Right renal cortex interstitium (tissue), 3 donors: Measurements from ENCODE around the gene RIN2. TPM values are rescaled to one million over a fixed set of nuclear protein-coding genes. Genes with fewer than 3 reads are reported as not detected.
"Not testable (repeated sequence)": the region's sequence is repeated elsewhere in the genome, so short reads cannot be mapped to it uniquely, and the experiment has no call there.

Source experiments
- DNase-seq, 3 donors: peaks; one replicate each; pipeline ENCODE4 v3.0.0-alpha.2; 2013; ENCODE audit warnings: low read depth in 3 of 3, low spot score in 2 of 3
- polyA plus RNA-seq, 3 donors: library from polyadenylated mRNA; unstranded; fragments of 120-200 nt; gene quantifications; one replicate each; pipeline ENCODE4 v1.2.1, GENCODE V29; 2013; ENCODE audit not compliant: insufficient read length in 3 of 3

The RIN2 gene
- polyA plus RNA-seq, 3 donors, result 38.2 to 41.0 (median 40.7) TPM

DNA sequence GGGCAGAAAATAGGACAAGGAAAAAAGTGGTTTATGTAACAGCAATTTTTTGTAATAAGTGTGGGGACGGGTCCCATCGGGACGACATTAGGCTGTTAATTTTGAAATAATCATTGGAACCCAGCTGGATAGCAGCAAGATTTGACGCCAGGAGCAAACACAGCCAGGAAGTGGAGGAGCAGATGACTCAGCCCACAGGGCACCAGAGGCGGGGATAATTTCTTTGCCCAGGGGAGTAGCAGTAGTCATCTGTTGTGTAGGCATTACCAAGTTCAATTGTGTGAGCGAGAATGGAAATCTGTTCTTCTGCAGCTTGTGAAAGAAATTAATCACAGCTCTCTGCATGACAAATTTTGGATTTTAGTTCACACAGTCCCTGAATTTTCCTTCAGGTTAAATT, 22.6 kb upstream of the RIN2 start:
- no peak for DNase-seq

DNA sequence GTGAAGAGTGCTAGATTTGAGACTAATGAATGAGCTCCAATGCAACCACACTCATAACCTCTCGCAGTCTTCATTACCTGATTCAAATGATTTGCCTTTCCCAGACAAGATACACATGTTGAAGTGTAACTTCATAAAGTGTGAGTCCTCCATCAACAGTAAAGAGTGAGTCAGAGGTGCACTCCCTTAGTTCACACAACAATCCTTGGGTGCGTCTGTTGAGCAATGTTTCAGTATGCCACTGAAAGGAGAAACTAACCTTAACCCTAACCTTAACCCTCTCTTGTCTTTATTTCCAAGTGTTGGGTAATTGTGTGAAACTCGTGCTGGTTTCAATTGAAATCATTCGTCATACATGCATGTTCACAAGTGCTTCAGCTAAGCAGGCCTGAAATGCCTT, 21.0 kb upstream of the RIN2 start:
- no peak for DNase-seq

DNA sequence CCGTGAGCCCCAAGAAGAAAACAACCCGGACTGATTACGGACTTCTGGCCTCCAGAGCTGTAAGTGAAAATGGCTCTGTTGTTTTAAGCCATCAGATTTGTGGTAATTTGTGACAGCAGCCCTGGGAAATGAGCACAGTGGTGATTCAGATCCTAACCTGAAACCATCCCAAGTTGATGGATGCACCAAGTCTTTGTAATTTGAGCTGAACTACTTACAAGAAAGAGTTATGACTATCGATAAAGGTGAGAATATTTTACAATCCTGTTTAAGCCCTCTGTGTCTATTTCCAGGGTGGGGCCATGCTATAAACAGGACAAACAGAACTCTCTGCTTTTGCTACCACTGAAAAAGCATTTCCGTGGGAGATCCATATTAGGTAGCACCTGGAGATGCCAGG, 19.1 kb upstream of the RIN2 start:
- DNase-seq, result no peak

DNA sequence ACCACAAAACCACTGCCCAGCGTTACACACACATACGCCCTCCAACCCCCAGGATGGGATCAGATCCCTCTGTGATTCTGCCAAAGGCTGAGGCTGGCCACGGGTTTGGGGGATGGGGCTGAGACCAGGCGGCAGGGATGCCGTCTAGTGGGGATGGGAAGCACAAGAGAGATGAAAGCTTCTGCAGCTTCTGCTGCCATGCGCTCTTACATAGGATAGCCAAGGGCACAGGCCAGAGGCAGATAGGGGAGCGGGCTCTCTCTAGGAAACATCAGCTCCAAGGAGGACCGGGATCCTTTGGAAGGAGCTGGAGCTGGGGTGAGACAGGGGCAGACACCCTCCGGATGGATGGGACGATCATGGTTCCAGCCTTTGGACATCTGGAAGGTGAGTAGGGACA, 18.7 kb upstream of the RIN2 start:
- no peak for DNase-seq

DNA sequence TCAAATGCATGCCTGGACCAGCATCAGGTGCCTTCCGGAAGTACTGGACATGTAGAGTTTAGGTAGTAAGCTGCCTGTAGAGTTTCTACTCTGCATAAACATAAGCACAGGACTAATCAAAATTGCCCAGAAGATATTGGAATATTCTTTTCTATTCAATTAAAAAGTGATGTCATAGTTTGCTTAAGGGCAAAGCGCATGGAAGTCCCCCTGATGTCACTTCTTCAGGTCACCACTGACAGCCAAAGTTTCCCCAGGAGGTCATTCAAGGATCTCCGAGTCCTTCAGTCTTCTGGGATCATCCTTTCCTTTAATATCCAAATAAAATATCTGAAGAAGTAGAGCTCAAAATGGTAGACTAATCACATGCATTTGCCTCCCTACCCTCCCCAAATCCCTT, 17.5 kb upstream of the RIN2 start:
- no peak for DNase-seq

DNA sequence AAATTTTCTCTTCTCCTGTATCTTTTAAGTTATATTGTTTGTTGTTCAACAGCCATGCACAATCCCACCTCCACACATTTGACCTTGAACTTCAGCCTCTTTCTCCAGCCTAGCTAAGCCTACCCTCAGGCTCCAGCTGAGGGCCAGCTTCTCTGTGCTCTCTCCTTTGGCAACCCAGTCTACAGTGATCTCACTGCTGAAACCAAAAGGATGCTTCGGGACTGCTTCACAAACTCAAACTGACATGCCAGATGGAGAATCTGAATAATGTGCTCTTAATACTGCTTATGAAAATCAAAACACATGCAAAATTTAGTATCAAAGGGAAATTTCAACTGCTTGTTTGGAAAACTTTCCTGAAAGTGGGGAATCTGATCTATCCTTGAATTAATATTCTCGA, 16.1 kb upstream of the RIN2 start:
- no peak for DNase-seq

DNA sequence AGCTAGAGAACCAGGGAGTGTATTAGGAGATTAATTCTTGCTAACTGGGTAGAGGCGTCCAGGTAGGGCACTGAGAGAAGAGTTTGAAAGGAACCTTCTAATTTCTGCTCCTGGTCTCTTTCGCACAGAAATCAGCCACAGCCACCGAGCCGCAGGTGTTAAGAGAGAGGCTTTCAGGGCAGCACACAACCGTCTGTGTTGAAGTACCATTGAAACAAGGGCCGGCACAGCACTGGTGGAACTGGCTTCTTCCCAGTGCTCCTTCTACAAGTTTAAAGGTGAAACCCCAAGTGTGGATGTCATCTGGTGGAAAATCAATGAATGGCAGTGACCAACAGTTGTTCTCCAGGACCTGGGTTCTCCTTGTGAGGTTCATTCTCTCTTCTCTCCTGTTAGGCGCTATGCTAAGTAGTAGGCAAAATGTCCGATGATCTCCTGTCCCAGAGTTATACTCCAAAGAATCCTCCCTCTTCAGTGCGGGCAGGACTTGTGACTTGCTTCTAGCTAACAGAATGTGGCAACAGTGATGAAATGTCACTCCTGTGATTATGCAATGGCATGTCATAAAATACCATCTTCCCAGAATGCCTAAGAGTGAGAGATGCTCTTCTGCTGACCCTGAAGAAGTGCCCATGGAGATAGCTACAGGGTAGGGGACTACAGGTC, 15.0 kb upstream of the RIN2 start:
- no peak for DNase-seq

DNA sequence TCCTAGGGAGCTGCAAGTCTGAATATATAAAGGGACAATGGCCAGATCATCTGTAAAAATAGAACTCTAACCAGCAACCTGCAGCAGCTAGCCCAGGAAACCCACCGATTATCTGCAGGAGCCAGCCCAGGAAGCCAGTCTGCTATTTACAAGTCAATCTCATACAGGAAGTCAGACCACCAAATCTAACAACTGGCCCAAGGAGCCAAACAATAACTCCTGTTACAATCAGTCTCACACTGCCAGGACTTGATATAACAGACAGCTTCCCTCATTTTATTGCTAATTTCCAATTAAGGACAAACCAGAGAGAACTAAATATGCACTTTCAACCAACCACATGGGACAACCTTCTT, 14.4 kb upstream of the RIN2 start:
- DNase-seq, result no peak

DNA sequence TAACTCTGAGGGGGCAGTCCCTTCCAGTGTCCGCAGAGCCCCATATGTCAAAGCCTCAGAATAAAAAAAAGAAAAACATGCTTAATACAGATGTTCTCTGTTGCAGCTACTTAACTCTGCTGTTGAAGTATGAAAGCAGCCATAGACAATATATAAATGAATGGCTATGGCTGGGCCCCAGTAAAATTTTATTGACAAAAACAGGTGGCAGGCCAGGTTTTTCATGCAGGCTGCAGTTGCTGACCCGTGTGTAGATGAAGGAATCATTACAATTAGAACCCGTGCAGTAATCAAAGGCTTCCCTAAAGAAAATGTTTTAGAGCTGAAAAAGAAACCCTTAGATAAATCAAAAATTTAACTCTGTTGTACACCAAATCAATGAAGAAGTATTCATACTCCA, 13.0 kb upstream of the RIN2 start:
- DNase-seq, result no peak

DNA sequence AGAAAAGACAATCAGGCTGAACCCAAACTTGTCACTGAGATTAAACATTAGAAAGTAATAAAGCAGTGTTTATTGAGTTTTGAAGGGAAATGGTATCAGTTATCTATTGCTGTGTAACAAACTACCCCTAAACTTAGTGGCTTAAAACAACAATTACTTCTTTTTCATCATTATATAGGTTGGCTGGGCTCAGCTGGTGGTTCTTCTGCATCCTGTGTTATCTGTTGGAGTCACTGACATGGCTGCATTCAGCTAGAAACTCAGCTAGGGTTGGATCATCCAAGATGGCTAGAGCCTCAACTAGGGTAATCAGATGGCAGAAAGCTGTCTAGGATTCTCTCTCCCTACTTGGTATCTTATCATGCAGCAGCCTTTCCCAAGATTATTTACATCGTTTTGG, 12.5 kb upstream of the RIN2 start:
- DNase-seq, result no peak

DNA sequence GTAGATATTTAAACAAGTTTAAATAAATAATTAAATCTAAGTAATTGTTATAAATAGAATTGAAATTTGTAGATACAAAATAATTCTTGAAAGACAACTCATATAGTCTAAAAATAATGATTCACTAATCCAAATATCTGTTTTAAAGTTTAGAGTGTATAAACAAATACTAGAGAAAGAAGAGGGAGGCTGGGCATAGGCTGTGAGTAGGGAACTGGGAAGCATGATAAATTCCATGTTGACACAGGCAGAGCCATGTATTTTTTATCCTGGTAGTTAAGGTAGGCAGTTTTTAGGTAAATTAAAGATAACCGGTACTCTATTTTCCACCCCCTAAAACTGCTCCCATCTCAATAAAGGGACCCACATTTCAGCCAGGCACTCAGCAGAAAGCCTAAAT, 11.7 kb upstream of the RIN2 start:
- no peak for DNase-seq

DNA sequence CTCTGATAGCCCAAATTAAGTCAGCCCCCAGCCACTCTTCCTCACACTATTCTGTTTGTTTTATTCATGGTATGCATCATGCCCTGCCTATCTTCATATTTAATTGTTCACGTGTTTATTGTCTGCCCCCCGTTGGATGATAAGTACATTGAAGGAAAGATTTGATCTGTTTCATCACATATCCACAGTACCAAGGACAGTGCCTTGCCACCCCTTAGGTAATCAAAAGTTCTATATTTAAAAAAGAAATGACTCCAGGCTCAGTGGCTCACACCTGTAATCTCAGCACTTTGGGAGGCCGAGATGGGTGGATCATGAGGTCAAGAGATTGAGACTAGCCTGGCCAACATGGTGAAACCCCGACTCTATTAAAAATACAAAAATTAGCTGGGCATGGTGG, 10.2 kb upstream of the RIN2 start:
- no peak for DNase-seq

DNA sequence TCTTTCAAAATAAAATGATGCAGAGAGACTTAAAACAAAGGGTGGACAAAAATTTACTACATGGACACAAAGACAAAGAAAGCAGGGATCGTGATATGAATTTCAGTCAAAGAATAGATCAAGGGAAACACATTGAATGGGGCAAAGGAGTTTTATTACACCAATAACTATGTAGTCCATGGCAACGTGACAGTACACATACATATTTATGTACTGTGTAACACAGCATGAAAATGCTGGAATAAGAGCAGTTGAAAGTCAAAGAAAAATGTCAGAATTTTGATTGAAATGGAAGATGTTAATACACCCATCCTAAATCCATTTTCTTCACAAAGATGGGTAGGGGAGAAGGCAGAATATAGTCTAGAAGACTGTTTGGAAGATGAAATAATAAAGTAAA, 9.4 kb upstream of the RIN2 start:
- no peak for DNase-seq

DNA sequence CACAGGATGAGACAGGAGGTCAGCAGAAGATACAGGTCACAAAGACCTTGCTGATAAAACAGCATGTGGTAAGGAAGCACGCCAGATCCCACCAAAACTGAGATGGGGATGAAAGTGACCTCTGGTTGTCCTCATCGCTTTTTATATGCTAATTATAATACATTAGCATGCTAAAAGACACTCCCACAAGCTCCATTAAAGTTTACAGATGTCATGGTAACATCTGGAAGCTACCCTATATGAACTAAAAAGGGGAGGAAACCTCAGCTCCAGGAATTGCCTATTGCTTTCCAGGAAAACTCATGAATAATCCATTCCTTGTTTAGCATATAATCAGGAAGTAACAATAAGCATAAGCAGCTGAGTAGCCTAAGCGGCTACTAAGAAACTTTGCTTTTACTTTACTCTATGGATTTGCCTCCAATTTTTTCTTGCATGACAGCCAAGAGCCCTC, 8.4 kb upstream of the RIN2 start:
- no peak for DNase-seq

DNA sequence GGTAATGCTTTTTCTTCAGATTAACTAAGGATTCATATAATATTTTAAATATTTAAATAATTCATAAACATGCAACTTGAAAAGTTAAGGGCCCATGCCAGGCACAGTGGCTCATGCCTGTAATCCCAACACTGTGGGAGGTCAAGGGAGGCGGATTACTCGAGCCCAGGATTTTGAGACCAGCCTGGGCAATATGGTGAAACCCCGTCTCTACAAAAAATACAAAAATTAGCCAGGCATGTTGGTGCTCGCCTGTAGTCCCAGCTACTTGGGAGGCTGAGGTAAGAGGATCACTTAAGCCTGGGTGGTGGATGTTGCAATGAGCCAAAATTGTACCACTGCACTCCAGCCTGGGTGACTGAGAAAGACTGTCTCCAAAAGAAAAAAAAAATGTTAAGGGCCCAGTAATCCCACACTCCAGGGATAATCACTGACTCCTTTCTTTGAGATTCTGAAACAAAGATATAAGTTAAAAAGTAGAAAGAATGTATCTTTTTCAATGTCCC, 7.9 kb upstream of the RIN2 start:
- no peak for DNase-seq

DNA sequence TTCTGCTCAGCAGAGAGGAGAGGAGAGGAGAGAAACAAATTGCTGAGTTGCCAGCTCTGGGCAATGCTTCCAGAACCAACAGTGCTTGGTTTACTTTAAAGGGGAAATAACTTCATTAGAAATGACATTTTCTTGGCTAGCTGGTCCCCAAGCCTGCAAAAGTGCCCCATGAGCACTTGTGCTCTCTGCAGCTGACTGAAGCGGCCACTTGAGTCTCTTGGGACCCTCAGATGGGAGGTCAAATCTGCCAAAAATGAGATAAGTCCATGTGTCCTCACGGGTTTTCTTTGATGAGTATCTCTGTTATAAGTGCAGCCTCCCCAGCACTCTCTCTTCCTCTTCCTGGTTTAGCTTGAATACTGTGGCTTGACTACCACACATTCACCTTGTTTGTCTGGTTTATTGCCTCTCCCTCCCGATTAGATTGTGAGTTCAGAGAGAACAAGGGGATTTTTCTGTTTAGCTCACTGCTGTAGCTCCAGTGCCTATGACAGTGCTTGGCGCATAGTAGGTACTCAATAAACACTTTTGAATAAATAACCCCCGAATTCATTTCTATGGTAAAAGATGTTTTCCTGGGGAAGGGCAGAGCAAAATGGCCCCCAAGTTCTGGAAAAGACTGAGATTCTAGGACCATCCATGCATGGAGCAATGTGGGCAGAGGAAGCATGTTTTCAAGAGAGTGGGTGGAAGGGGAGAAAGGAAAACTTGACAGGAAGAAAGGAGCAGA, 7.0 kb upstream of the RIN2 start:
- DNase-seq, result no peak

DNA sequence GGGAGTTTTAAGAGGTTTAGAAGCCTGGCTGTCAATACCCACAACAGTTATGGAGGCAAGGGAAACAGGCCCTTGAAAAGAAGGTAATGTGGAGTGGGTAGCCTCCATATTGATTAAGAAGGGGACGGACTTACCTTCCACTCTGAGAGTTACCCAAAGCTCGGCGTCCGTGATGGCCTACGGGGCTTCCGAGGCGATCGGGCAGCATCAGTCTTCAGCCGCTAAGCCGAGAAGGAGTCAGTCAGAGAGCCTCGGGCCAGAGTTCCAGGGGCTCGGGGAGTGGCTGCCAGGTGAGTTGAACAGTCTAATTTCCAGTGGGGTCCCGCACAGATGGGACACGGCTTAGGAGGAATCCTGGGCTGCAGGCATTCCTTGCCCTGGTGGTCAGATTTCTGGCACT, 3.9 kb upstream of the RIN2 start:
- DNase-seq, result not testable (repeated sequence)

DNA sequence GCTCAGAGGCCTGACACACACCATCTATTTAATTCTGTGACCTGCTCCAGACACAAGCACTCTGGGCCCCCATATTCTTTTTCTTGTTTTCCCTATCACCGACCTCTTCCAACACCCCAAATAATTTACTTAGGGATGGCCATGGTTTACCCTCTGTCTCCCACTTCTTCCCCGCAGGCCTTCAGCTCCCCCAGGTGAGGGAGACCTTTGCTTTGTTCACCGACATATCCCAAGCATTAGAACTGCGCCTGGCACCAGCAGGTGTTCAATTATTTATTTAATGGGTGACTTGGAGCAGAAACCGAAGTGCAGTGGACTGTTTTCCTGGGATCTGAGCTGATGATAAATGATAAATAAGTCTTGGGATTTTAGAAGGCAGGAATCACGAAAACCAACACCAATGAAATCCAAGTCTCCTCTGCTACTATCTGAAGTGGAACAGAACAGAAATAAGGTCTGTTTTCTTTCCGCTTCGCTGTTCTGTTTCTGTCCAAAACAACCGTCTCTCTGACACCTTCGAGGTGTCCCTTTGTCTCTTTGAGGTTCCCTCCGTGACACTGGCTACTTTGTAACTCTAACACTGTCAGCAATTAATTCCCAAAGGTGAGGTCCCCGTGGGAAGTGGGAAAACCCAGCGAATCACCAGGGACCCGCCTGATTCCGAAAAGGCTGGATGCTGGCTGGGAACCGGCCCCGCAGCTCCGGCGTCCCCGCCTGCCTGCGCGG, 1.1 kb upstream of the RIN2 start:
- peak in 1 of 3 donors; percentile 31 for DNase-seq

DNA sequence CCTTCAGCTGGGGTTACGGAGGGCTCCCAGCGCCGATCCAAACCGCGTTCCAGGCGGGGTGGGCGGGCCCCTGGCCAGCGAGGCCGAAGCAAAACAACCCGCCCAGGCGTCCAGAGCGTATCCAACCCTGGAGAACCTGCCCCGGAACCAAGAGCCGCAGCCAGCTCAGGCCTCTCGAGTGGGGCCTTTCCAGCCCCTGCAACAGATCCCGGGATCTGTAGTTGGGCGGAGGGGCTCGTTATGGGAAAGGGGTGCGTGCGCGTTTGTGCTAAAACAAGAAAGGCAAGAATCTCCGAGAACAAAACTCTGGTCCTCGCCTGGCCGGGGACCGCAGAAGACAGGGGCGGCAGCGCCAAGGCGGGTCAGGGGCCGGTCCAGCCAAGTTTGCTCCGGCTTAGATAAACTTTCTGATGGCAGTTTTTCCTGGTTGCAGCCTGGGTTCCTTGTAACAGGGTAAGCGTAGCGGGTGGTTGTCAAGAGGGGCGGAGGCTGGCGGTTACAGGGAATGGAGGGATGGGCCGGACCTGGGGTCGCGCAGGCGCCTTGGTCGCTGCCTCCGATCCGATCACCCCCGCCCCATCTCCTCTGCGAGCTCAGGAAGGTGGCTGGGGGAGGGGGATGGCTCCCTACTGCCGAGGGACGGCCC, 448 bp upstream of the RIN2 start:
- DNase-seq, result peak; percentile 85 to 92 (median 91)

DNA sequence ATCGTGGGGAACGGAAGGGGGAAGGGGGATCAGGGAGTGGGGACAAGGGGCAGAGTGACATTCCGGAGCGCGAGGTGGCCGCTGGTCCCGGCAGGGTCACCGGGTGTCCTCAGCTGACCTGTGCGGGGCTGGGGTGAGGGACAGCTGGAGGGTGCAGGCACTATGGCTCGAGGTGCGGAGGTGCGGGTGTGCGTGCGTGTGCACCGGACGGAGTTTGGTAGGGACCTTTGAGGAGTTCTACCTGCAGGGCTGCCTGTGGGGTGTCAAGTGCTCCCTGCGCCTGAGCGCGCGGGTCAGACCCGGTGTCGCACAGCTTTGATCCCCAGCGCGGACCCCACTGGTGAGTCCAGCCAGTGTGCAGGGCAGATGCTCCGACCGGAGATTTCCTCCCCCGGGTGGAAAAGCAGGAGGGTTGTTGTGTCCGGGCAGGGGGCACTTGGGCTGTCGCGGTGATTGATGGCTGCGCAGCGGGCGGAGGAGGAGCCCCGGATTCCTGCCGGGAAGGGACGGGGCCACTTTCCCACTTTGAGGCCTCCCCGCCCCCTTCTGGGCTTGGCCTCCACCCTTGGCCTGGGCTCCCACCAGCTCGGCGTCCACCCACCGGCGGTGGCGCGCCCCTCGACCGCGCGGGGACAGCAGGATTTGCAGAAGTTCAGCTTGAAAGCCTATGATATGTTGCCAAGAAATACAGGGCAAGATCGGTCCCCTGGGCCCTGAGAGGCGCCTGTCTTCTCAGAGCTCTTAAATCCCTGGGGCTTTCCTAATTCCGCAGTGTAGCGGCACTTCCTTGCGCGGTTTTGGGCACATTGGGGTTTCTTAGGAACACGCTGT, 658 bp downstream of the RIN2 start:
- peak; percentile 44 to 64 (median 57) for DNase-seq

DNA sequence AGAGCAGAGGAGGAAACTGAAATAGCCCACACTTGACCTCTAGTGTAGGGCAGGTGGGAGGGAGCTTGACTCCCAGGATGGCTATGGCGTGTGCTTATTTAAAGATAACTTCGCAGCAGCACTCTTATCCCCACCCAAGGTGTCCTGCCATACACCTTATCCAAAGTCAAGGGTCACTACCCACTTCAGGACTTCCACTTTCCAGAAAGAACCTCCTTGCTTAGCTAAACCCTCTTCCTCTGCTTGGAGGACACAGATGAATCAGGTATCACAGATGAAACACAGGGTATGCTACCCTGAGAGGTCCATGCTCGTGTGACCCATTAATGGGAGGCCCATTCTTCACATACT, 2.3 kb downstream of the RIN2 start:
- no peak for DNase-seq
